HEK293T (cell line): ENCODE measurements around the gene CGN.

Experiments
- ARNT ChIP-seq: fragments of 450-650 bp; IDR thresholded peaks from 2 replicates; pipeline ENCODE4 v1.6.1; 2017; ENCODE audit warnings: mild to moderate bottlenecking
- BHLHE40 ChIP-seq: fragments of 450-650 bp; IDR thresholded peaks from 2 replicates; pipeline ENCODE4 v1.6.1; 2016; ENCODE audit warnings: mild to moderate bottlenecking, moderate library complexity, borderline replicate concordance
- CTBP1 ChIP-seq: fragments of 450-650 bp; IDR thresholded peaks from 2 replicates; pipeline ENCODE4 v1.6.1; 2016; ENCODE audit warnings: borderline replicate concordance
- ELF4 ChIP-seq: fragments of 450-650 bp; IDR thresholded peaks from 2 replicates; pipeline ENCODE4 v1.6.1; 2017; ENCODE audit warnings: antibody characterized with exemption
- FOXK2 ChIP-seq: fragments of 450-650 bp; IDR thresholded peaks from 2 replicates; pipeline ENCODE4 v1.6.1; 2016; ENCODE audit warnings: mild to moderate bottlenecking
- FOXM1 ChIP-seq: fragments of 450-650 bp; IDR thresholded peaks from 2 replicates; pipeline ENCODE4 v1.6.1; 2017; ENCODE audit warnings: mild to moderate bottlenecking, borderline replicate concordance
- HDGF ChIP-seq: fragments of 450-650 bp; IDR thresholded peaks from 2 replicates; pipeline ENCODE4 v1.6.1; 2017; ENCODE audit warnings: antibody characterized with exemption, borderline replicate concordance
- NFRKB ChIP-seq: fragments of 450-650 bp; IDR thresholded peaks from 2 replicates; pipeline ENCODE4 v1.6.1; 2016; ENCODE audit warnings: mild to moderate bottlenecking, moderate library complexity
- SP1 ChIP-seq: fragments of 450-650 bp; IDR thresholded peaks from 2 replicates; pipeline ENCODE4 v1.6.1; 2017
- SUZ12 ChIP-seq: fragments of 450-650 bp; IDR thresholded peaks from 2 replicates; pipeline ENCODE4 v1.6.1; 2016; ENCODE audit warnings: mild to moderate bottlenecking
- TARDBP ChIP-seq: fragments of 450-650 bp; IDR thresholded peaks from 2 replicates; pipeline ENCODE4 v1.6.1; 2016
- TF ChIP-seq, protein P1 (sequence below): fragments of 450-650 bp; IDR thresholded peaks from 2 replicates; pipeline ENCODE4 v1.6.1; 2016

DNA sequence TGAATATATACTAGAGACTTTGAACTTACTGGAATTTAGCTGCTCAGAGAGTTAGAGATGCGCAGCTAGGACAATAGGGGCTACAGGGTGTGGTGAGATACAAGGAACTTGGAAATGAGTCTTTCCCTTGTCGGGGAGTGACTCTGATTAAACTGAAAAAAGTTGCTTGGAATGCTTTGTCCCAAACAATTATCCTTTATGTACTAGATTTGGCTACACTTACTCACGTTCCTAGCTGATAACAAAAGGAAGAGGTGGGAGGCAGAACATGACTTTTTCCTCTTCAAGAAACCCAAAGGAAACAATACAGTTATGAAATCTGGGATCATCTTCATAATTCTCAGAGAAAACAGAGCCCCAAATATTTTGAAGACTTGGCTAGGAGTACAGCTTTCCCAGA lies 6.9 kb upstream of the CGN start:
- TF ChIP-seq TARDBP: no peak
- no peak for TF ChIP-seq NFRKB
- TF ChIP-seq HDGF: no peak
- TF ChIP-seq BHLHE40: no peak
- TF ChIP-seq SUZ12: no peak
- no peak for TF ChIP-seq ELF4
- TF ChIP-seq SP1: no peak
- TF ChIP-seq FOXM1: no peak
- no peak for TF ChIP-seq FOXK2
- no peak for TF ChIP-seq CTBP1
- TF ChIP-seq, protein P1, sequence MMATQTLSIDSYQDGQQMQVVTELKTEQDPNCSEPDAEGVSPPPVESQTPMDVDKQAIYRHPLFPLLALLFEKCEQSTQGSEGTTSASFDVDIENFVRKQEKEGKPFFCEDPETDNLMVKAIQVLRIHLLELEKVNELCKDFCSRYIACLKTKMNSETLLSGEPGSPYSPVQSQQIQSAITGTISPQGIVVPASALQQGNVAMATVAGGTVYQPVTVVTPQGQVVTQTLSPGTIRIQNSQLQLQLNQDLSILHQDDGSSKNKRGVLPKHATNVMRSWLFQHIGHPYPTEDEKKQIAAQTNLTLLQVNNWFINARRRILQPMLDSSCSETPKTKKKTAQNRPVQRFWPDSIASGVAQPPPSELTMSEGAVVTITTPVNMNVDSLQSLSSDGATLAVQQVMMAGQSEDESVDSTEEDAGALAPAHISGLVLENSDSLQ: no peak
- no peak for TF ChIP-seq ARNT
